Prostate gland (tissue), 2 donors: Measurements from ENCODE around the gene B4GAT1. TPM values are rescaled to one million over a fixed set of nuclear protein-coding genes. Genes with fewer than 3 reads are reported as not detected.
A peak's percentile ranks its signal among the peaks of the same experiment; 100 is the strongest.

ENCODE experiments used
- DNase-seq: peaks from one replicate; pipeline ENCODE4 v3.0.0-alpha.2; 2019; ENCODE audit warnings: low spot score
- H3K27ac ChIP-seq, 2 donors: fragments of 200-600 bp; sonication (generic); 2 replicates each; pipeline ENCODE4 v1.5.1; 2017 to 2019
- H3K27me3 ChIP-seq: fragments of 200-600 bp; sonication (generic); replicated peaks from 2 replicates; pipeline ENCODE4 v1.5.1; 2019; ENCODE audit not compliant: insufficient read depth
- H3K36me3 ChIP-seq, 2 donors: fragments of 200-600 bp; sonication (generic); 1 replicate in 1 of 2; 2 replicates in 1 of 2; pipeline versions ENCODE4 v1.5.1 to v1.8.1; 2017 to 2019
- H3K4me1 ChIP-seq: fragments of 200-600 bp; sonication (generic); replicated peaks from 2 replicates; pipeline ENCODE4 v1.5.1; 2019
- H3K4me3 ChIP-seq, 2 donors: fragments of 200-600 bp; sonication (generic); 2 replicates each; pipeline ENCODE4 v1.5.1; 2017 to 2019
- H3K9me3 ChIP-seq: fragments of 200-600 bp; sonication (generic); 2 replicates; pipeline ENCODE4 v1.5.1; 2017
- CTCF ChIP-seq, 4 experiments: fragments of 200-600 bp in 2 of 4; fragments of 450-650 bp in 2 of 4; sonication (generic) in 2 of 4; IDR thresholded peaks; 1 replicate in 3 of 4; 2 replicates in 1 of 4; pipeline ENCODE4 v1.5.1; 2016 to 2019; ENCODE audit warnings: antibody characterized with exemption in 4 of 4, mild to moderate bottlenecking in 2 of 4, moderate library complexity in 2 of 4
- POLR2A ChIP-seq: fragments of 450-650 bp; IDR thresholded peaks from one replicate; pipeline ENCODE4 v1.6.1; 2016; ENCODE audit warnings: antibody characterized with exemption, mild to moderate bottlenecking
- POLR2AphosphoS5 ChIP-seq: sonication (generic); formaldehyde crosslinking; IDR thresholded peaks from one replicate; pipeline ENCODE4 v1.6.1; 2017; ENCODE audit warnings: antibody characterized with exemption
- WGBS: methylation state at CpG from one replicate; pipeline ENCODE4 v1.1.5; 2018; 5-methylcytosine and 5-hydroxymethylcytosine counted together
- intact Hi-C: fragments of 100-400 bp; cut with DNase I; formaldehyde crosslinking; loops from one replicate; pipeline ENCODE4 v1.14.2; 2022
- total RNA-seq, 2 donors: library from RNA; depleted of rRNA; stranded (reverse); fragments of >200 nt; gene quantifications; one replicate each; pipeline ENCODE4 v1.1.0, GENCODE V29; 2016

B4GAT1 gene
- total RNA-seq, 2 donors from 2014 or later = 47.0 to 64.9 TPM

- no peaks in the 10 kb centered on the region for H3K36me3 ChIP-seq
- 73% methylated on average over 2 of the region's 2 CpGs for WGBS
- H3K4me3 ChIP-seq = no peak overlapping the region
- H3K9me3 ChIP-seq = no peaks in the 10 kb centered on the region
- intact Hi-C loops = no loop called here
- H3K27ac ChIP-seq = no peak overlapping the region
- TF ChIP-seq CTCF (IDR thresholded peaks at IDR 0.05) (no peak), POLR2AphosphoS5 (no peak), POLR2A (no peak)
- H3K4me1 ChIP-seq = peaks cover 11% of the 10 kb centered on the region
- H3K27me3 ChIP-seq = no peaks in the 10 kb centered on the region
- no peak for DNase-seq
Measured at GRCh38 chr11:66349084-66349386, 1.6 kb upstream of the B4GAT1 start.

GRCh38 chr11:66346476-66347424 is 679 bp downstream of the B4GAT1 start:
- intact Hi-C loops = no loop called here
- H3K4me1 ChIP-seq = peaks cover 13% of the 10 kb centered on the region

GRCh38 chr11:66345316-66345649 is 2.1 kb downstream of the B4GAT1 start:
- intact Hi-C loops = no loop called here

More at GRCh38 chr11:66346476-66347424, 679 bp downstream of the B4GAT1 start:
- DNase-seq = no peak
- Histone ChIP-seq H3K4me3 (peak overlapping the region; percentile 75 to 87), H3K9me3 (no peaks in the 10 kb centered on the region), H3K36me3 (peaks cover under 1 to 1% of the 10 kb centered on the region in 2 donors), H3K27me3 (no peaks in the 10 kb centered on the region), H3K27ac (peak overlapping the region; percentile 90 to 92)
- no peak for TF ChIP-seq POLR2A
- TF ChIP-seq CTCF (IDR thresholded peaks at IDR 0.05) = no peak
- TF ChIP-seq POLR2AphosphoS5 = no peak
- 28% methylated on average over 53 of the region's 68 CpGs for WGBS

DNA sequence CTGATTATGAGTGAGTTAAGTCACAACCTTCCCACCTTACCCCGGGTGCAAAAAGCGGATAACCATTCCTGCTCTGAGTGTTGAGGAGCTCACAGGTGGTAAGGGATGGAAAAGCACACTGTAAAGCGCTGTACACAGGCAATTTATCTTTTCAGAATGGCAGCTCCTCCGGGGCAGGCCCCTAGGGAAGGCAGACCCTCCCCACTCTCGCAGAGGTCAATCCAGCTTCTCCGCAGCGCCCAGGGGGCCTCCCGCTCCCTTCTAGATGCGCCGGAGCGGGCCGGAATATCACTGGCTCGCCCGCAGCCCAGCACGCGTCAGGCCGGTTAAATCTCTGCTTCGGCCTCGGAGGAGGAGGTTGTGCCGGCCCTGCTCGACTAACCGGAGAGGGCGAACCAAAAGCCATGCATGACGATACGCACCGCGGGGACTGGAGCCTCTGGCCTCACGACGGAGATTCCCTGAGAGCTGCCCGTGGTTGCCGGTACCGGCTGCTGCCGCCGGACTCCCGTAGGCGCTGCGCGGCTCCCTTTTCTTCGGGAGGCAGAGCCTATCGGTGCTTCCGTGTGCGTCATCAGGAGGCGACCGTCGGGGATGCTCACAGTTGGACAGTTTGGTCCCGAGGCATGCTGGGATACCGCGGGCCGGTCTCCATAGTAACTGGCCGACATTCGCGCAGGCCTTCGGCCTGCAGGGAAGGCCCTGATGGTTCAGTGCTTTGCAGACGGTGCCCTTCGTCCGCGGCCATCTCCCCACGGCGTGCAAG is 2.7 kb downstream of the B4GAT1 start, which contains the start of gene BRMS1:
BRMS1 (minus strand) TSS at position 555 of the 766 bp plus-strand sequence. CDS start 2,870 bp downstream, outside the sequence.
- Histone ChIP-seq H3K4me1 (peaks cover 13% of the 10 kb centered on the region), H3K9me3 (no peaks in the 10 kb centered on the region), H3K27me3 (no peaks in the 10 kb centered on the region), H3K36me3 (peaks cover 10 to 21% of the 10 kb centered on the region in 2 donors), H3K27ac (peak within 1 kb of the TSS; percentile 66 to 70), H3K4me3 (peak within 1 kb of the TSS; percentile 75 to 94)
- intact Hi-C loops = no loop called here
- DNase-seq = peak; percentile 98
- TF ChIP-seq POLR2AphosphoS5 = peak; percentile 99
- TF ChIP-seq CTCF (IDR thresholded peaks at IDR 0.05) = peak in 3 of 4 experiments; percentile 22 to 59 (median 44)
- TF ChIP-seq POLR2A = peak; percentile 82
- WGBS = under 1% methylated on average over 38 of the region's 59 CpGs

More at GRCh38 chr11:66345316-66345649, 2.1 kb downstream of the B4GAT1 start:
- Histone ChIP-seq H3K4me3 (peak overlapping the region; percentile 75 to 94), H3K4me1 (peaks cover 13% of the 10 kb centered on the region), H3K36me3 (peaks cover 6 to 16% of the 10 kb centered on the region in 2 donors), H3K27me3 (no peaks in the 10 kb centered on the region), H3K9me3 (no peaks in the 10 kb centered on the region), H3K27ac (peak overlapping the region; percentile 66 to 70)
- TF ChIP-seq CTCF (IDR thresholded peaks at IDR 0.05) (no peak), POLR2A (no peak), POLR2AphosphoS5 (no peak)
- no peak for DNase-seq
- WGBS = 2% methylated on average over 7 of the region's 7 CpGs
